ENCODE data around the gene C1orf74.

- TF ChIP-seq CTCF (IDR thresholded peaks at IDR 0.05; ENCODE audit: insufficient read depth, low read length): no peak
- TF ChIP-seq POLR2AphosphoS5 (IDR thresholded peaks at IDR 0.05; ENCODE audit: low read depth): no peak
Measured at GRCh38 chr1:209777587-209777986, 6.8 kb downstream of the C1orf74 start.

Measured in HL-60 (cell line).